HepG2 (cell line): Measurements from ENCODE around the gene USP19. TPM values are rescaled to one million over a fixed set of nuclear protein-coding genes. Genes with fewer than 3 reads are reported as not detected.

Source experiments
- AKAP8 ChIP-seq: sonication (generic); formaldehyde crosslinking; IDR thresholded peaks from 2 replicates; pipeline ENCODE4 v1.5.1; 2020; ENCODE audit warnings: mild to moderate bottlenecking, missing genetic modification reagents
- DPF2 ChIP-seq: sonication (generic); formaldehyde crosslinking; IDR thresholded peaks from 2 replicates; pipeline ENCODE4 v1.4.0; 2020; ENCODE audit warnings: mild to moderate bottlenecking, low read depth, missing genetic modification reagents, borderline replicate concordance
- ESRRA ChIP-seq: sonication (generic); formaldehyde crosslinking; IDR thresholded peaks from 2 replicates; pipeline ENCODE4 v1.5.1; 2020; ENCODE audit warnings: mild to moderate bottlenecking, low read depth, missing genetic modification reagents
- KDM1A ChIP-seq: IDR thresholded peaks from 2 replicates; pipeline ENCODE4 v1.6.1; 2016; ENCODE audit warnings: missing compliant biosample characterization
- POLR2G ChIP-seq: fragments of 200-400 bp; formaldehyde crosslinking; IDR thresholded peaks from 2 replicates; pipeline ENCODE4 v1.6.1; 2018; ENCODE audit warnings: mild to moderate bottlenecking, low read depth, low read length, moderate library complexity
- RAD21 ChIP-seq: fragments of 450-650 bp; formaldehyde crosslinking; IDR thresholded peaks from 2 replicates; pipeline ENCODE4 v1.5.0; 2020; ENCODE audit warnings: mild to moderate bottlenecking
- SAP130 ChIP-seq: IDR thresholded peaks from 2 replicates; pipeline ENCODE4 v1.6.1; 2016; ENCODE audit warnings: low read depth
- TBP ChIP-seq: sonication (generic); formaldehyde crosslinking; IDR thresholded peaks from 2 replicates; pipeline ENCODE4 v1.5.0; 2020; ENCODE audit warnings: missing genetic modification reagents
- TMF1 ChIP-seq: sonication (generic); formaldehyde crosslinking; IDR thresholded peaks from 2 replicates; pipeline ENCODE4 v1.8.1; 2022; ENCODE audit warnings: low read depth, missing genetic modification reagents
- ZBTB8A ChIP-seq: sonication (generic); formaldehyde crosslinking; IDR thresholded peaks from 2 replicates; pipeline ENCODE4 v1.4.0; 2020; ENCODE audit warnings: mild to moderate bottlenecking, low read depth, missing genetic modification reagents, borderline replicate concordance
- ZNF207 ChIP-seq: fragments of 450-650 bp; IDR thresholded peaks from 2 replicates; pipeline ENCODE4 v1.6.1; 2016; ENCODE audit warnings: antibody characterized with exemption, borderline replicate concordance
- ZNF326 ChIP-seq: sonication (generic); formaldehyde crosslinking; IDR thresholded peaks from 2 replicates; pipeline ENCODE4 v1.4.0; 2020; ENCODE audit warnings: missing genetic modification reagents, borderline replicate concordance
- ZNF510 ChIP-seq: sonication (generic); formaldehyde crosslinking; IDR thresholded peaks from 2 replicates; pipeline ENCODE4 v1.4.0; 2020; ENCODE audit warnings: low read depth, mild to moderate bottlenecking, missing genetic modification reagents
- ZNF660 ChIP-seq: sonication (generic); formaldehyde crosslinking; IDR thresholded peaks from 2 replicates; pipeline ENCODE4 v1.5.1; 2020; ENCODE audit warnings: mild to moderate bottlenecking, low read depth, missing genetic modification reagents, borderline replicate concordance
- polyA plus RNA-seq, 8 experiments: library from polyadenylated mRNA; depleted of rRNA in 3 of 8; stranded (reverse) in 7 of 8; unstranded in 1 of 8; fragments of >200 nt; fragmentation: Illumina TruSeq in 4 of 8; extraction: Trizol in 4 of 8; gene quantifications; 2 replicates each; pipeline versions ENCODE4 v1.2.1 to v1.2.3, GENCODE V29; 2011 to 2016; ENCODE audit warnings: low read depth in 4 of 8, missing spikeins in 1 of 8, mixed read lengths in 1 of 8; ENCODE audit not compliant: insufficient read depth in 1 of 8
- total RNA-seq, 5 experiments: library from RNA; depleted of rRNA; stranded (reverse); fragments of >200 nt; fragmentation: Illumina TruSeq; extraction: Trizol; gene quantifications; 2 replicates each; pipeline ENCODE4 v1.2.3, GENCODE V29; 2016; ENCODE audit warnings: low read depth in 1 of 5
- TF ChIP-seq, protein P1 (sequence below): sonication (generic); formaldehyde crosslinking; conservative IDR thresholded peaks from 2 replicates; pipeline ENCODE4 v1.4.0; 2020; ENCODE audit warnings: missing genetic modification reagents
- TF ChIP-seq, protein P2 (sequence below): sonication (generic); formaldehyde crosslinking; IDR thresholded peaks from 2 replicates; pipeline ENCODE4 v1.4.0; 2020; ENCODE audit warnings: missing genetic modification reagents
- TF ChIP-seq, protein P3 (sequence below): sonication (generic); formaldehyde crosslinking; IDR thresholded peaks from 2 replicates; pipeline ENCODE4 v1.4.0; 2020; ENCODE audit warnings: missing genetic modification reagents
- TF ChIP-seq, protein P4 (sequence below): IDR thresholded peaks from 2 replicates; pipeline ENCODE4 v1.6.1; 2016; ENCODE audit warnings: low read depth, borderline replicate concordance
- TF ChIP-seq, protein P5 (sequence below): sonication (generic); formaldehyde crosslinking; IDR thresholded peaks from 2 replicates; pipeline ENCODE4 v1.4.0; 2020; ENCODE audit warnings: mild to moderate bottlenecking, missing genetic modification reagents

The USP19 gene
- total and polyA plus RNA-seq, 2 of the 13 experiments (the other 11 are each of a cell fraction or from before 2014, with no cell fraction given), result 28.3 to 31.7 TPM

DNA sequence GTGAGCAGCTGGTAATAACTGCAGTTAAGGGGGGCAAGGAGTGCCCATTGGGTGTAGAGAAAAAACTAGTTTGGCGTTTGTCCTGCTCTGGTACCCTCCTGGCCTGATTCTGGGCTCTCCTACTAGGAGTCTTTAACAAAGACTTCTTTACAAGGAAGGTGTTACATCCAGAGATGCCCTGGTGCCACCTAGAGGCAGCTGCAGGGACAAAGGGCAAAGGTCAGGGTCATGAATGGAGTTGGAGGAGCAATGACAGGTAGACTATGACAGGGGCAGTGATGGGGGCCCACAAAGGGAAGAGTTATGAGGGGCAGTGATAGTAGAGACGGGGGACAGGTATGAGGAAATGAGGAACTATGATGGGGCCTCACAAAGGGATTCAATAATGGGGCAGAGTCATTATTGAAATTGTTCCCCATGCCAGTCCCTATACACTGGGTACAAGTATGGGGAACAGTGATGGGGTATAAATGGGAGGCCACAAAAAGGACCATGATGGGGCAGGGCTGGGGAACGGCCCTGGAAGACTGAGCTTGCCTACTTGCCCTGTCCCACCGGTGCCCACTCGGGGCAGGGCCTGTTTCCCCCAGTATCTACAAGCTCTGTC lies 37.6 kb upstream of the USP19 start (continued):
- TF ChIP-seq, protein P1, sequence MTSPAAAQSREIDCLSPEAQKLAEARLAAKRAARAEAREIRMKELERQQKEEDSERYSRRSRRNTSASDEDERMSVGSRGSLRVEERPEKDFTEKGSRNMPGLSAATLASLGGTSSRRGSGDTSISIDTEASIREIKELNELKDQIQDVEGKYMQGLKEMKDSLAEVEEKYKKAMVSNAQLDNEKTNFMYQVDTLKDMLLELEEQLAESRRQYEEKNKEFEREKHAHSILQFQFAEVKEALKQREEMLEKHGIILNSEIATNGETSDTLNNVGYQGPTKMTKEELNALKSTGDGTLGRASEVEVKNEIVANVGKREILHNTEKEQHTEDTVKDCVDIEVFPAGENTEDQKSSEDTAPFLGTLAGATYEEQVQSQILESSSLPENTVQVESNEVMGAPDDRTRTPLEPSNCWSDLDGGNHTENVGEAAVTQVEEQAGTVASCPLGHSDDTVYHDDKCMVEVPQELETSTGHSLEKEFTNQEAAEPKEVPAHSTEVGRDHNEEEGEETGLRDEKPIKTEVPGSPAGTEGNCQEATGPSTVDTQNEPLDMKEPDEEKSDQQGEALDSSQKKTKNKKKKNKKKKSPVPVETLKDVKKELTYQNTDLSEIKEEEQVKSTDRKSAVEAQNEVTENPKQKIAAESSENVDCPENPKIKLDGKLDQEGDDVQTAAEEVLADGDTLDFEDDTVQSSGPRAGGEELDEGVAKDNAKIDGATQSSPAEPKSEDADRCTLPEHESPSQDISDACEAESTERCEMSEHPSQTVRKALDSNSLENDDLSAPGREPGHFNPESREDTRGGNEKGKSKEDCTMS (CRISPR knock-in tag), result no peak
- TF ChIP-seq, protein P2, sequence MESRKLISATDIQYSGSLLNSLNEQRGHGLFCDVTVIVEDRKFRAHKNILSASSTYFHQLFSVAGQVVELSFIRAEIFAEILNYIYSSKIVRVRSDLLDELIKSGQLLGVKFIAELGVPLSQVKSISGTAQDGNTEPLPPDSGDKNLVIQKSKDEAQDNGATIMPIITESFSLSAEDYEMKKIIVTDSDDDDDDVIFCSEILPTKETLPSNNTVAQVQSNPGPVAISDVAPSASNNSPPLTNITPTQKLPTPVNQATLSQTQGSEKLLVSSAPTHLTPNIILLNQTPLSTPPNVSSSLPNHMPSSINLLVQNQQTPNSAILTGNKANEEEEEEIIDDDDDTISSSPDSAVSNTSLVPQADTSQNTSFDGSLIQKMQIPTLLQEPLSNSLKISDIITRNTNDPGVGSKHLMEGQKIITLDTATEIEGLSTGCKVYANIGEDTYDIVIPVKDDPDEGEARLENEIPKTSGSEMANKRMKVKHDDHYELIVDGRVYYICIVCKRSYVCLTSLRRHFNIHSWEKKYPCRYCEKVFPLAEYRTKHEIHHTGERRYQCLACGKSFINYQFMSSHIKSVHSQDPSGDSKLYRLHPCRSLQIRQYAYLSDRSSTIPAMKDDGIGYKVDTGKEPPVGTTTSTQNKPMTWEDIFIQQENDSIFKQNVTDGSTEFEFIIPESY (CRISPR knock-in tag), result no peak
- TF ChIP-seq, protein P3, sequence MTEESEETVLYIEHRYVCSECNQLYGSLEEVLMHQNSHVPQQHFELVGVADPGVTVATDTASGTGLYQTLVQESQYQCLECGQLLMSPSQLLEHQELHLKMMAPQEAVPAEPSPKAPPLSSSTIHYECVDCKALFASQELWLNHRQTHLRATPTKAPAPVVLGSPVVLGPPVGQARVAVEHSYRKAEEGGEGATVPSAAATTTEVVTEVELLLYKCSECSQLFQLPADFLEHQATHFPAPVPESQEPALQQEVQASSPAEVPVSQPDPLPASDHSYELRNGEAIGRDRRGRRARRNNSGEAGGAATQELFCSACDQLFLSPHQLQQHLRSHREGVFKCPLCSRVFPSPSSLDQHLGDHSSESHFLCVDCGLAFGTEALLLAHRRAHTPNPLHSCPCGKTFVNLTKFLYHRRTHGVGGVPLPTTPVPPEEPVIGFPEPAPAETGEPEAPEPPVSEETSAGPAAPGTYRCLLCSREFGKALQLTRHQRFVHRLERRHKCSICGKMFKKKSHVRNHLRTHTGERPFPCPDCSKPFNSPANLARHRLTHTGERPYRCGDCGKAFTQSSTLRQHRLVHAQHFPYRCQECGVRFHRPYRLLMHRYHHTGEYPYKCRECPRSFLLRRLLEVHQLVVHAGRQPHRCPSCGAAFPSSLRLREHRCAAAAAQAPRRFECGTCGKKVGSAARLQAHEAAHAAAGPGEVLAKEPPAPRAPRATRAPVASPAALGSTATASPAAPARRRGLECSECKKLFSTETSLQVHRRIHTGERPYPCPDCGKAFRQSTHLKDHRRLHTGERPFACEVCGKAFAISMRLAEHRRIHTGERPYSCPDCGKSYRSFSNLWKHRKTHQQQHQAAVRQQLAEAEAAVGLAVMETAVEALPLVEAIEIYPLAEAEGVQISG (CRISPR knock-in tag), result 0 out of 2 replicates have a peak, but pooled peaks have one; percentile 41
- TF ChIP-seq, protein P4, sequence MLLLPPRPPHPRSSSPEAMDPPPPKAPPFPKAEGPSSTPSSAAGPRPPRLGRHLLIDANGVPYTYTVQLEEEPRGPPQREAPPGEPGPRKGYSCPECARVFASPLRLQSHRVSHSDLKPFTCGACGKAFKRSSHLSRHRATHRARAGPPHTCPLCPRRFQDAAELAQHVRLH (CRISPR knock-in tag), result no peak
- TF ChIP-seq KDM1A (peak; percentile 46; the same call in 1 of the 2 replicates), ZNF660 (CRISPR knock-in tag) (no peak), ZNF326 (0 out of 2 replicates have a peak, but pooled peaks have one; percentile 35), DPF2 (CRISPR knock-in tag) (no peak), ZNF207 (no peak), RAD21 (peak; percentile 56; the same call in 1 of the 2 replicates), TMF1 (CRISPR knock-in tag) (no peak), ZBTB8A (CRISPR knock-in tag) (no peak), ESRRA (peak; percentile 97), TBP (CRISPR knock-in tag) (no peak), SAP130 (CRISPR knock-in tag) (peak; percentile 50; the same call in 1 of the 2 replicates), ZNF510 (CRISPR knock-in tag) (no peak), AKAP8 (peak; percentile 9; the same call in 1 of the 2 replicates), POLR2G (peak; percentile 14; the same call in 1 of the 2 replicates)
- TF ChIP-seq, protein P5, sequence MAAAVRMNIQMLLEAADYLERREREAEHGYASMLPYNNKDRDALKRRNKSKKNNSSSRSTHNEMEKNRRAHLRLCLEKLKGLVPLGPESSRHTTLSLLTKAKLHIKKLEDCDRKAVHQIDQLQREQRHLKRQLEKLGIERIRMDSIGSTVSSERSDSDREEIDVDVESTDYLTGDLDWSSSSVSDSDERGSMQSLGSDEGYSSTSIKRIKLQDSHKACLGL (CRISPR knock-in tag), result no peak
